ENCODE measurements around the gene PKD1L1.
"Not testable (repeated sequence)": the region's sequence is repeated elsewhere in the genome, so short reads cannot be mapped to it uniquely, and the experiment has no call there.

The PKD1L1 gene

GRCh38 chr7:47814905-47815613 is 133.2 kb downstream of the PKD1L1 start:
- no peak for DNase-seq

GRCh38 chr7:47813620-47814260 is 134.5 kb downstream of the PKD1L1 start:
- no peak for DNase-seq

- DNase-seq = no peak
Measured at GRCh38 chr7:47812429-47813136, 135.7 kb downstream of the PKD1L1 start.

- no peak for DNase-seq
Measured at GRCh38 chr7:47811632-47812380, 136.5 kb downstream of the PKD1L1 start.

- peak; percentile 7 for DNase-seq
Measured at GRCh38 chr7:47809387-47809786, 138.9 kb downstream of the PKD1L1 start.

- DNase-seq = no peak
Measured at GRCh38 chr7:47808321-47808720, 139.9 kb downstream of the PKD1L1 start.

GRCh38 chr7:47807756-47808155 is 140.5 kb downstream of the PKD1L1 start:
- DNase-seq = no peak

GRCh38 chr7:47807126-47807525 is 141.1 kb downstream of the PKD1L1 start:
- DNase-seq = no peak

GRCh38 chr7:47806701-47807103 is 141.6 kb downstream of the PKD1L1 start:
- DNase-seq = no peak

- peak; percentile 52 for DNase-seq
Measured at GRCh38 chr7:47804767-47805545, 143.3 kb downstream of the PKD1L1 start.

- peak; percentile 86 for DNase-seq
Measured at GRCh38 chr7:47803846-47804245, 144.4 kb downstream of the PKD1L1 start.

GRCh38 chr7:47803025-47803424 is 145.2 kb downstream of the PKD1L1 start:
- no peak for DNase-seq

GRCh38 chr7:47801423-47801822 is 146.8 kb downstream of the PKD1L1 start:
- DNase-seq = peak; percentile 50

GRCh38 chr7:47799524-47799923 is 148.7 kb downstream of the PKD1L1 start:
- DNase-seq = no peak

- DNase-seq = no peak
Measured at GRCh38 chr7:47796347-47796746, 151.9 kb downstream of the PKD1L1 start.

GRCh38 chr7:47795631-47796030 is 152.6 kb downstream of the PKD1L1 start:
- DNase-seq = no peak

- not testable (repeated sequence) for DNase-seq
Measured at GRCh38 chr7:47795126-47795525, 153.1 kb downstream of the PKD1L1 start.

- DNase-seq = no peak
Measured at GRCh38 chr7:47794016-47794415, 154.2 kb downstream of the PKD1L1 start.

GRCh38 chr7:47793186-47793585 is 155.1 kb downstream of the PKD1L1 start:
- not testable (repeated sequence) for DNase-seq

- peak; percentile 4 for DNase-seq
Measured at GRCh38 chr7:47792521-47793121, 155.6 kb downstream of the PKD1L1 start.

GRCh38 chr7:47791682-47792081 is 156.6 kb downstream of the PKD1L1 start:
- no peak for DNase-seq

GRCh38 chr7:47788083-47788482 is 160.2 kb downstream of the PKD1L1 start:
- no peak for DNase-seq
